HuH-7 (cell line): ENCODE results near the gene RANBP1.
A peak's percentile ranks its signal among the peaks of the same experiment; 100 is the strongest.

Experiments
- DNase-seq: peaks from one replicate; pipeline ENCODE4 v3.0.0; 2011; ENCODE audit warnings: low spot score

The RANBP1 gene

DNA sequence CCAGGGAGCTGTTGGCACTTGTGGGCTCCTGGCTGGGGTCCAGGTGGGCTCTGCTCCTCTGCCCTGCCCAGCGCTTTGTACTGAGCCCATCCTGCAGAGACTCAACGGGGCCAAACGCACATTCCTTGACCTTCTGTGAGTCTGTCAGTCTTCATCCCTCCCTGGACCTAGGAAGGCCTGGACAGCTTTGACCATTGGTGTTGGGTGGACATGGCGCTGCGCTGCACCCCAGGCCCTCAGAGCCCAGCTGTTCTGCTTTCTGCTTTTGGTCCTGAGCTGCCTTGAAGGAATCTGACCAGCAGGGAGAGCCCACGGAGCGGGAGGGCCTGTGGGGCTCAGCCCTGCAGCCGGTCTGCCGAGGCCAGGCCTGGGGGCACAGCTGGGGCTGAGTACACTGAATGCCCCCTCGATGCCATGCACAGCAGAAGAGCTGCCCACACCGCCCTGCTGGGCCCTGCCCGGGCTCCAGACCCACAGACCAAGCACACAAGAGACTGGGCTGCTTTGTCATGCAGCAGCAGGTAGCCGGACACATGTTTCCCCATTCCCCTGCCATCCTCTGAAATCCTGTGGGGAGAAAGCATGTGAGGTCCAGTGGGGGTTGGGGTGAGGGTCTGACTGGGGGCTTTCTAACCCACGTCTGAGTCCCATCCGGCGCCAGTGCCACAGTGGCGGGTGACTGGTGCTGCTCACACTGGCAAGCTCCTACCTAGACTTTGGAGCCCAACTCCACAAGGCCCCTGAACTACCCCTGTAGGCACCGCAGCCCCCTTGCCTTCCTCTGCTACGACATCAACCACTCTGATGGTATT lies 59.1 kb downstream of the RANBP1 start:
- DNase-seq, result peak; percentile 64

DNA sequence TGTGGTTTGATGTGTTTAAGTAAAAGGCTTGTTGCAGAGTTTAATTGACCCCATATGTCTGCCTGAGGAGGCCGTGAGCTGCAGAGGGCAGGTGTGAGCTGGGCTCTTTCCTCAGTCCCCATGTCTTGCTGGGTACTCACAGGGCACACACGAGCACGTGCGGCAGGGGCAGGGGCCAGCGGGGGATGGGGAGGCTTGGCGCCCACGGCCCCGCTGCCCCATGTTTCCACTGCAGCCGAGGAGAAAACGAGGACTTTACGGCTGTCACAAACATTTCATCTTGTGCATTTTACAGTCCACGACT lies 59.6 kb downstream of the RANBP1 start:
- no peak for DNase-seq

DNA sequence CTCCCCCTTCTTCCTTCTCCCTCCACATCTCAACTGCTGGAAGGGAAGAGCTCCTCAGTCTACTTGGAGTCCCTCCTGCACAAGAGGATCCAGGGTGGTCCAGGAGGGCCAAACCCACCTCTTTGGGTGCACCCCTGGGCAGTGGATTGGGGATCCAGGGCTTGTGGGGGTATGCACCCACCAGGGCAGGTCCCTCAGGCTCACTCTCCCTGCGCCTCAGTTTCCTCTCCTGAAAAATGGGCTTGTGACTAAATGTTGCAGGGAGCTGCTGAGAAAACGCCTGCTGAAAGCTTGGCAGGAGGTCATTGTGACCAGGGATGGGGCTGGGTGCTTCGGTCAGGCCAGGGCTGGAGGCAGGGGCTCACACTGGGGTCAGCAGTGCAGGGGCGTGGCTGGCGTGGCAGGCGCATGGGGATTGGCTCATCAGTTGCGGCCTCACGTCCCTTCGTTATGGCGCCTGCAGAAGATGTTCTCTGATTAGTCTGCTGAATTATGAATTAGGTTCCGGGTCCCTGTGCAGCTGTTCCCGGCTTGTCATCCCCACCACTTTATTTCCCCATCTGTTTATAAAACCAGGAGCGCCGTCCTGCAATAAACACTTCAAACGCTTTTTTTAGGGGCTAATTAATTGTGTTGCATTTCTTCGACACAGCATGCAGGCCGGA lies 60.6 kb downstream of the RANBP1 start:
- no peak for DNase-seq
